Measurements from ENCODE around the gene BOD1L1.
"Not testable (repeated sequence)": the region's sequence is repeated elsewhere in the genome, so short reads cannot be mapped to it uniquely, and the experiment has no call there.

Gene BOD1L1

DNA sequence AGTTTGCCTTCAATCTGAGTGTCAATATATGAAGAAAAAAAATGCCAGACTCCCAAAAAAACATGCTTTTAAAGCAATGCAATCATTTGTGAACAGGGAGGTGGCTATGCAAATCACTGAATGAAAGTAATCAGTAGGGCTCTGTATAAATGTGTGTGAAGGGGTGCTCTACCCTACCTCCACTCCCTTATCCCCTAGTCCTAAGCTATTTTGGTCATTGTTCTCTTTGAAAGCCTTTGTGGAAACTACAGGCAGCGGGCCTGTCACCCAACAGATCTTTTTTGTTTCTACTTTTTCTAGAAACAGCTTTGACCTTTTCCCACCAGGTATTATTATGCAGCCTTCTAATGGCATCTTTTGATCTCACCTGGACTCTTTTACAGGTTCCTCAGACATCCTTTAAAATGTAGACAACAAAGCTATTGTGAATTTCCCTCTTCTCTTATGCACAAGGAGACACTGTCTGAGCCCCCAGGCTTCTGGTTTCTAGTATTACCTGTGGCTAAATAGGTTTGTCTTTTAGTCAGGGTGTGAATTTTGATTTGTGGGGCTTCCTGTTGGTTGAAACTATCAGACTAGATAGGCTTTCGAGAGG, 9.2 kb downstream of the BOD1L1 start:
- DNase-seq: no peak

- DNase-seq: no peak
Measured at GRCh38 chr4:13617801-13618200, 9.7 kb downstream of the BOD1L1 start.

GRCh38 chr4:13616597-13616996, 10.9 kb downstream of the BOD1L1 start:
- DNase-seq: no peak

- no peak for DNase-seq
Measured at GRCh38 chr4:13615161-13615560, 12.4 kb downstream of the BOD1L1 start.

- no peak for DNase-seq
Measured at GRCh38 chr4:13612569-13612968, 15.0 kb downstream of the BOD1L1 start.

- DNase-seq: no peak
Measured at GRCh38 chr4:13611283-13611842, 16.2 kb downstream of the BOD1L1 start.

DNA sequence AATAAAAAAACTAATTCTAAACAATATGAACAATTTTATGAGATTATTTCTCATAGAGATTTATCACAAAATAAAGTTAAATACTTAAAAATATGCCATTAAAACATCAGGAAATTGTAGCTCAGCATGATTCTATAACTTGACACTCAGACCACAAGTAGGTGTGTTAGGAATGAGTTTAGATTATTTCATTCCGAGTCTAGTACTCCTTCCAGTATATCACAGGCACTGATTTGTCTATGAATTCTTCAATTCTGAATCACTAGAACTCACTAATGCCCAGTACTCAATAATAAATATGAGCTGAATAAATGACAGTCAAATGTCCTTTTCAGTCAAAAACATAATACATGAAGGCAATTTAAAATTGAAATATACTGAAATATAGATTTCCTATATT, 22.2 kb downstream of the BOD1L1 start:
- DNase-seq: no peak

DNA sequence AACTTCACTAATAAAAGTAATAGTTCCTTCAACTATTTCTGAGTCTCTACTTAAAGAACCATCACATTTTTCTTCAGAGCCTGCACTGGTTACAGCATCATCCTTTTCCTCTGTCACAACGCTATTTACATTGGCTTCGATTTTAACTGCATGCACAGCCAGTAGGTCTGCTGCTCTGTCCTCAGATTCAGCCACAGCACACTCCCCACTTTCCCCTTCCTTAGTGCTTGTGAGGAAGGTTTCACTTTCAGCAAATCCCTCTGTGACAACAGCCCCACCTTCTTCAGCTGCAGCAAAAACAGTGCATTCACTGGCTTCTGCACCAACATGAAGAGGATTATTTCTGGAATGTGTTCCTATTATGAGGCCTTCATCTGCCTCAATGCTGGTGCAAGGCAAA, 25.7 kb downstream of the BOD1L1 start:
- no peak for DNase-seq

- no peak for DNase-seq
Measured at GRCh38 chr4:13601048-13601447, 26.5 kb downstream of the BOD1L1 start.

GRCh38 chr4:13599159-13599558, 28.4 kb downstream of the BOD1L1 start:
- no peak for DNase-seq

GRCh38 chr4:13597604-13598003, 29.9 kb downstream of the BOD1L1 start:
- DNase-seq: no peak

- no peak for DNase-seq
Measured at GRCh38 chr4:13597141-13597540, 30.4 kb downstream of the BOD1L1 start.

DNA sequence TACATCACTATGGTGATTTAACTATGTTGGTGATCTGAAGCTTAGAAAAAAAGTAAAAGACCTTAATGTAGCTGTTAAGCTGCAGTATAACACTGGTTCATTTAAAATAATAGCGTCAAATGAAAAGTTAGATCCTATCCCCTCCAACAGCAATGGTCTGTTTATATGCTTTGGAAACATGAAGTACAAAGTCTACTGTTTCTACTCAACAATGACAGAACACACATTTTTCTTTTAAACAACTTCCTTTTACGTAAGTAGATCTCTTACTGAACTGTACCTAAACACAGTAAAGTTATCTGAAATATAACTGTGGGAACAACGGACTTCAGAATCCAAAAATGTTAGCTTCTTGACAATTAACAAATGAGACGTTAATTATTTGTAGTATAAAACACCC, 35.3 kb downstream of the BOD1L1 start:
- DNase-seq: no peak

DNA sequence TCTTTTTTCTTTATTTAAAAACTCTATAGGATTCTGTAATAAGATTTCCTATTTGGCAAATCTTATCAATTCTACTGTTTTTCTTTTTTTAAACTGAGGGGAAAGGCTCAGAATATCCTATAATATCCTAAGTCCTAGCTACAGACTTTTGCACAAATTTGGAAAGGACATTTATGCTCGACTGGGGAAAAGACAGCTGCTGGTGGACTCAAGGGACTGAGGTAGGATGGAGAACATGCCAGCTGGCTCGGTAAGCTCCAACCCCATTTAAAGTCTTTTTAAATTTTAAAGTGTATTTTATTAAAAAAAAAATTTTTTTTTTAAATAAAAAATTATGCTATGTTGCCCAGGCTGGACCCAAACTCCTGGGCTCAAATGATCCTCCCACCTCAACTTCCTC, 36.8 kb downstream of the BOD1L1 start:
- DNase-seq: no peak

DNA sequence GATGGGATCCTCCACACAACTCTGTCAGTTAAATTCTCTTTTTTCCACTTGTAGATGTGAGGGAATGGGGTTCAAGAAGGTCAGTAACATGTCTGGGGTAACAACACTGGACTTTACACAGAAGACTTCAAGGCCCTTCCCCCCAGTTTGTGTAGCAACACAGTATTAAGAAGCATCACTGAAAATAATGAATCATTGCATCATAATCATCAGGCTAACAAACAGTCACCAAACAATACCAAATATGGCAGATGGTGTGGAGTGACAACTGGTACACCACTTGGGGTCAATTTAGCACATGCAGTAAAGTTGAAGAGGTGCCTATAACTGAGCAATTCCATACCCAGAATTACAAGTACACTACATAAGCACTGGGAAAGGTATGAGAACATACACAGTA, 38.6 kb downstream of the BOD1L1 start:
- DNase-seq: no peak

GRCh38 chr4:13584481-13584880, 43.0 kb downstream of the BOD1L1 start:
- no peak for DNase-seq

GRCh38 chr4:13580036-13580435, 47.5 kb downstream of the BOD1L1 start:
- DNase-seq: no peak

DNA sequence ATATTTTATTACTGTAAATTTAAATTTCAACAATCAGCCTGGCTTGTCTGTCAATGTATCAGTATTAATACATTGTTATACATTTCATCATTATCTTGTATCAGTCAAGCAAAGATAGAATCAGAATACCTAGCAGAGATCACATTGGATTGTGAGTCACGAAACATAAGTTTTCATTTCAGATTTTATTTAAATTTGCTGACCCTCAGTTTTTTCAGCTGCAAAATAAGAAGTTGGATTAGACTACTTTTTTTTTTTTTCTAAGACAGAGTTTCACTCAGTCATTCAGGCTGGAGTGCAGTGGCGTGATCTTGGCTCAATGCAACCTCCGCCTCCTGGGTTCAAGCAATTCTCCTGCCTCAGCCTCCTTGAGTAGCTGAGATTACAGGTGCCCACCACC, 49.9 kb downstream of the BOD1L1 start:
- DNase-seq: no peak

DNA sequence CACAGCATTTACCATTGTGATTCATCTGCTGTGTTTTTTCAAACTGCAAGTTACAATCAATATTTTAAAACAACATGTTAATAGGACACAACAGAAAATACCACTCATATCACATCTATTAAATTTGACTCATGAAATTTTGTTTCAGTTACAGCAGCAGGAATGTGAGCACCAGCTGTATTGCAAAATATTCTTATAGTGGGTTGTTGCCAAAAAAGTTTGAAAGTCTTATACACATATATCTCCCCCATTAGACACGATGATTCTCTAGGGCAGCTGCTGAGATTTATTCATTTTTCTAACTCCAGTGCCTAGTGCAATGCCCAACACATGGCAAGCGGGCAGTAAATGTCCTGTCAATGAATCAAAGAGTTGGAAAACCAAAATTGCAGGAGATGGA, 56.6 kb downstream of the BOD1L1 start:
- DNase-seq: no peak

- DNase-seq: no peak
Measured at GRCh38 chr4:13567125-13567524, 60.4 kb downstream of the BOD1L1 start.

DNA sequence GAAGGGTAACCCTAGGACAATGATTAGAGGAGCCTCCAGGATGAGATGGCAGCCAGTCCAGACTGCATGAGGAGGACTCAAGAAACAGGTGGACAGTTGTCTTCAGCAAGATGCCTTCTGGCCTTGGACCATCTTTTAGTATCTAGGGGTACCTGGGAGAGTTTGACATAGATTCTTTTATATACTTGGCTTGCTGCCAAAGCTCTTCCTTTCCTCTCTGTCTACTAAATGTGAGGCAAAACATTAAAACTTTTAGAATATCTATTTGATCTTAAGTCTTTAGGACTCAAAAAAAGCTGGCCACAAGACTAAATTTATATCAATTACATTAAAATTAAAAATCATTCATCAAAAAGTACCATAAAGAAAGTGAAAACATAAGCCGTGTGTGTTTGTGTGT, 64.6 kb downstream of the BOD1L1 start:
- no peak for DNase-seq

DNA sequence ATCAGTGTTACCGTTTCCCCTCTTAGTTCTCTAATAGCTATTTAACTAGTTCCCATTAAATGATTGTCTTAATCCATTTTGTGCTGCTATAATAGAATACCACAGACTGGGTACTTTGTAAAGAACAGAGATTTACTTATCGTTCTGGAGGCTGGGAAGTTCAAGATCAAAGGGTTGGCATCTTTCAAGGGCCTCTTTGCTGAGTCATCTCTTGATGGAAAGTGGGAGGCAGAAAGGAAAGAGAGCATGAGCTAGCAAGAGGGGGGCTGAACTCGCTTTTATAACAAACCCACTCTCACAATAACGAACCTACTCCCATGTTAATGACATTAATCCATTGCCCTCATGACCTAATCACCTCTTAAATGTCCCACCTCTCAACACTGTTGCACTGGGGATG, 65.9 kb downstream of the BOD1L1 start:
- no peak for DNase-seq

DNA sequence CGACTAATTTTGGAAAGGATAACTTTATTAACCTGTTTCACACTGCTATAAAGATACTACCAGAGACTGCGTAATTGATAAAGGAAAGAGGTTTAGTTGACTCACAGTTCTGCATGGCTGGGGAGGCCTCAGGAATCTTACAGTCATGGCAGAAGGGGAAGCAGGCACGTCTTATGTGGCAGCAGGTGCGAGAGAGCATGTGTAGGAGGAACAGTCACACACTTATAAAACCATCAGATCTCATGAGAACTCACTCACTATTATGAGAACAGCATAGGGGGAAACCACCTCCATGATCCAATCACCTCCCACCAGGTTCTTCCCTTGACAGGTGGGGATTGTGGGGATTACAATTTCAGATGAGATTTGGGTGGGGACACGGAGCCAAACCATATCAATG, 67.4 kb downstream of the BOD1L1 start:
- DNase-seq: not testable (repeated sequence)

- no peak for DNase-seq
Measured at GRCh38 chr4:13559413-13559812, 68.1 kb downstream of the BOD1L1 start.

- no peak for DNase-seq
Measured at GRCh38 chr4:13558881-13559280, 68.6 kb downstream of the BOD1L1 start.

Measured in NCI-H1436 treated with DMSO at 0.1 percent for 48 hours (cell line).